GM21526 (cell line): ENCODE data around the gene ADAMTS7.
"Not testable (repeated sequence)": the region's sequence is repeated elsewhere in the genome, so short reads cannot be mapped to it uniquely, and the experiment has no call there.

Experiments used
- ATAC-seq: cut with Tn5 transposase; IDR thresholded peaks from one replicate; pipeline ENCODE4 v1.9.1; 2021; ENCODE audit warnings: moderate library complexity; ENCODE audit not compliant: unreplicated experiment, low FRiP score

ADAMTS7 gene

GRCh38 chr15:78811124-78811824 is at the start of gene ADAMTS7:
ADAMTS7 (minus strand) TSS chr15:78811464; CDS start chr15:78811220, 244 bp downstream.
- ATAC-seq: no peak

GRCh38 chr15:78859971-78860719 is 48.9 kb upstream of the ADAMTS7 start:
- no peak for ATAC-seq

GRCh38 chr15:78855746-78856145 is 44.5 kb upstream of the ADAMTS7 start:
- no peak for ATAC-seq

- no peak for ATAC-seq
Measured at GRCh38 chr15:78854833-78855372, 43.6 kb upstream of the ADAMTS7 start.

GRCh38 chr15:78853500-78853899 is 42.2 kb upstream of the ADAMTS7 start:
- ATAC-seq: no peak

GRCh38 chr15:78850941-78851755 is 39.9 kb upstream of the ADAMTS7 start:
- no peak for ATAC-seq

GRCh38 chr15:78850352-78850751 is 39.1 kb upstream of the ADAMTS7 start:
- no peak for ATAC-seq

GRCh38 chr15:78847387-78847906 is 36.2 kb upstream of the ADAMTS7 start:
- not testable (repeated sequence) for ATAC-seq

- not testable (repeated sequence) for ATAC-seq
Measured at GRCh38 chr15:78846906-78847305, 35.6 kb upstream of the ADAMTS7 start.

GRCh38 chr15:78842519-78842918 is 31.3 kb upstream of the ADAMTS7 start:
- ATAC-seq: no peak

- ATAC-seq: no peak
Measured at GRCh38 chr15:78841891-78842290, 30.6 kb upstream of the ADAMTS7 start.

- ATAC-seq: no peak
Measured at GRCh38 chr15:78841376-78841706, 30.1 kb upstream of the ADAMTS7 start.

- no peak for ATAC-seq
Measured at GRCh38 chr15:78840661-78841375, 29.6 kb upstream of the ADAMTS7 start.

- not testable (repeated sequence) for ATAC-seq
Measured at GRCh38 chr15:78839151-78839550, 27.9 kb upstream of the ADAMTS7 start.

- ATAC-seq: no peak
Measured at GRCh38 chr15:78838489-78838888, 27.2 kb upstream of the ADAMTS7 start.

GRCh38 chr15:78837543-78837942 is 26.3 kb upstream of the ADAMTS7 start:
- ATAC-seq: no peak

- no peak for ATAC-seq
Measured at GRCh38 chr15:78837131-78837530, 25.9 kb upstream of the ADAMTS7 start.

- ATAC-seq: no peak
Measured at GRCh38 chr15:78836333-78836732, 25.1 kb upstream of the ADAMTS7 start.

GRCh38 chr15:78831229-78832207 is 20.3 kb upstream of the ADAMTS7 start:
- no peak for ATAC-seq
